GM18526 (cell line): ENCODE results near the gene LMO1.

ENCODE experiments used
- POLR2A ChIP-seq: IDR thresholded peaks from 3 replicates; pipeline ENCODE4 v1.6.1; 2011; ENCODE audit not compliant: insufficient read length; ENCODE audit errors: extremely low read depth

The LMO1 gene

DNA sequence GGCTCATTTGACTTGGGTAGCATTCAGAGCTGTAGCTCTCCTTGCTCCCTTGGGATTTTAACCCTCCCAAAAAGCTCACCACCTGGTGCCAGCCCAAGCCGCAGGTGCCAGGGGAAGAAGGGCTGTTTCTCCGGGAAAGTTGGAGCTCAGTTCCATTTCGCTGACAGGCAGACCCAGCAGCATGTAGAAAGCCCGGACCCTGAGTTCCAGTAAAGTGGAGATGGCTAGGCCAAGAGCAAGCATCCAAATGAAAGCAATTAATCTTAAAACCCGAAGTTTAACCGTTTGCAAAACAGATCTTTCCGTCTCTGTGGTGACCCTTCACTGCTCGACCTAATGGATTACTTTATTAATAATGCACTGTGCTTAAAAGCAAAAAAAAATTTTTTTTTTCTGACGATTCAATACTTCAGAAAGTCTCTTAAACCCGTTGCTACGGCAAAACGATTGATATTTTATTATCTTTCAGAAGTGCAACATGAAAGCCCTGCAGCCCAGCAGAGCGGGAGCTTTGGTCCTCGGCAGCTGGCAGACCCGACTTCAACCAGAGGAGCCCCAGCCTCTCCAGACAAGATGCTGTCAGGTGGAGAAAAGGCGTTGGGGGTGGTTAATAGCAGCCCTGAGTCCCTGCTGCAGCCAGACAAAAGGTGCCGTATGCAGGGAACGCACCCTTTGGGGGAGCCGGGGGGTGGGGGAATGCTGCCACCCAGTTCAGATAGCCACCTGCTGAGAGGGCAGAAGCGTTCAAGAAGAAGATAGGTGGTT lies 3.3 kb downstream of the LMO1 start:
- no peak for TF ChIP-seq POLR2A

- no peak for TF ChIP-seq POLR2A
Observed at GRCh38 chr11:8259306-8259959, 4.2 kb downstream of the LMO1 start.

DNA sequence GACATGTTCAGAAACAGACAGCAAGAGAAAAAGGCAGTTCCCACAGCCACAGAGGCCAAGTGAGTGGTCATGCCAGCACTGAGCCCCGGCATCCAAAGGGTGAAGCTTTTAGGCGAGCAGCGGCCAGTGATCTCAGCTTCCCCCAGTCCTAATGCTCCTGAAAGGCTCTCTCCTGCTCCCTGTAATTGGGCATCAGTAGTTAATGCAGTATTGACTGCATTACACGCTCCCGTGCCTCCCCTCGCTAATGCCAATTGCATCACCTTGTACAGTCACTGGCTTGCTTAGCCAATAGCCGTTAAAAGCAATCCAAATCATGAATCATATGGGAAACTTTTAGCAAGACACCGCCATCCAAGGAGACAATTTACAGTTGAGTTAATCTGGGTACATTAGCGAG lies 4.9 kb downstream of the LMO1 start:
- no peak for TF ChIP-seq POLR2A

- no peak for TF ChIP-seq POLR2A
Observed at GRCh38 chr11:8258289-8258688, 5.4 kb downstream of the LMO1 start.

DNA sequence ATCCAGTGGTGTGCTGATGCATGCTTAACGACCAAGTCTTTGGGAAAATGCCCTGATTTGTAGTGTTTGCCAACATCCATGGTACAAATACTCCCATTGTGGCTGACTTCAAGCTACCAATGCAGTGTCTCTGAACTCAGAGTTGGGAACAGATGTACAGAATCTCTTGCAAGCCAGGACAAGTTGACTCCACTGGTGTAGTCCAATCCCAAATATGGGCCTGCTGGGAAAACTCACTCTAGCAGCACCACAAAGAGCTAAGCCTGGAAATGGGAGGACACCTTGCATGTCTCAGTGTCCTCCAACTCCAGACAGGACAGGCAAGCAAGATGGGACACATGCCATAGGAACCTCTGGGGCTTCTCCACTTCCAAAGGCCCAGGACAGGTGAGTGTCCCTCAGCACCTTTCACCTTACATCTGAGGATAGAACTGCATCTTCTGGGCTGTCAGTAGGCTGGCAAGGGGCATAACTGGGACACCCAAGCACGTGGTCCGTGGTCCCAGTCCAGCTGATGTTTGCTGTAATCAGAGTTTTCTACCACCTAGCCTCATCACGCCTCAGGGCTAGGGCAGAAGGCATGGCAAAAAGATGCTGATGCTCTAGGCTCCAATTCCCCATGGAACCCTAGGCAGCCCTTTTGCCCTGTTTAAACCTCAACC lies 6.5 kb downstream of the LMO1 start:
- no peak for TF ChIP-seq POLR2A

- no peak for TF ChIP-seq POLR2A
Observed at GRCh38 chr11:8256271-8257002, 7.2 kb downstream of the LMO1 start.

DNA sequence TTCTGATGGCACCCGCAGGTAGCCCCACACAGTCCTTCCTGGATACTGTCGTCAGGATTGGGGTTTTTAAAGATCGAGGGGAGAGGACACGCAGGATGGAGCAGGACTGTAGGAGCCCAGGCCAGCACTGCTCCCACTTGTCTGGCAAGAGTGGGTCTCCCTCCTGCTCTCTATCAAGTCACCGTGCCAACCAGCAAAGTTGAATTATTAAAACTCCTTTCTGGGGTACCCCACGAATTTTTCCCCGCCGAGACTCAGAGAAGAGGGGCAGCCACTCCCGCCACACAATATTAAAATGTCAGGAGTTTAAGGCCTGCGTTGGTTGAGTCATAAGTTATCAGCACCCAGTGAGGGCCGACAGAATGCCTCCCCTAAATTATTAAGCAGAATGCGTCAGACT lies 10.1 kb downstream of the LMO1 start:
- TF ChIP-seq POLR2A = no peak

DNA sequence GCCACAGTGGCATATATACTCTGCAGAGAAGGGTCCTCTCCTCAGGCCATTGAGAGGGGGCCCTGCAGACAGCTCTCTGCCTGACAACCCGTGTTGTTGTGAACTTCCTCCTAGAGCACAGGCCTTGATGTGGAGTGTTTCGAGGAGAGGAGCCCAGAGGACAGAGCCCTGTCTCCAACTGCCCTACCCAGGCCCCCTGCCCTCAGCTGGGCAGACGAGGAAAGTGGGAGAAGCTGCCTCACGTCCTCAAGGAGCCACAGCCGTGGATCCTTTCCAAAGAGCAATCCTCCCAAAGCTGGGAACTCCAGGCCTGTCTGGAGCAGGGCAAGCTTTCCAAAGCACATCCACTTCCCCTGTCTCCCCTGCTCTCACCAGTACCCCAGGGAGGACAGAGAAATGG lies 10.7 kb downstream of the LMO1 start:
- no peak for TF ChIP-seq POLR2A

GRCh38 chr11:8252388-8252787 lies 11.3 kb downstream of the LMO1 start:
- no peak for TF ChIP-seq POLR2A

GRCh38 chr11:8251616-8252295 lies 11.9 kb downstream of the LMO1 start:
- no peak for TF ChIP-seq POLR2A

DNA sequence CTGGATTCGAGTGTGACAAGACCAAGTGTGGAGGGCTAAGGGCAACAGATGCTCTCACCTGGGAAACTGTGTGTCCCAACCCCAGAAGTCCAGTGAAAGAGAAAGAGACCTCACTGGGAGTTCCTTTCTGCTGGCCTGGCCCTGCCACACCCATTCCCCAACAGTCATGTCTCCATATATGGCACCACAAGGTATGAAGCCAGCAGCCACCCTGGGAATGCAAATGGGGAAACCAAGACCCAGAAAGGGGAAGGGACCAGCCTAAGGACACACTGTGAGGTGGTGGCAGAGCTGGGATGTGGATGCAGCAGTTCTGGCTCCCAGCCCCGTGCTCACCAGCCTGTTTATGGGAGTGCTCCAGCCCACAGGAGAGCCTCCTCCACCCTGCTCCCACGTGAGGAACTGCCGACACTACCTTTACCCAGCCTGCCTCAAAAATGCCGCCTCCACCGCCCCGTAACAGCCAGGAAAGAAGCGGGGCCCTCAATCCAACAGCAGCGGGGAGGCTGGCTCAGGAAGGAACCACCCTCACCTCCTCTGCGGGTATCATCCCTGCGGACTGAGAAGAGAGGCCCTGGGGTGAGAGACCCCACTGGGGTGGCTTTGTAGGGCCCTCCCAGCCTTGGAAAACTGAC lies 12.6 kb downstream of the LMO1 start:
- TF ChIP-seq POLR2A = no peak

DNA sequence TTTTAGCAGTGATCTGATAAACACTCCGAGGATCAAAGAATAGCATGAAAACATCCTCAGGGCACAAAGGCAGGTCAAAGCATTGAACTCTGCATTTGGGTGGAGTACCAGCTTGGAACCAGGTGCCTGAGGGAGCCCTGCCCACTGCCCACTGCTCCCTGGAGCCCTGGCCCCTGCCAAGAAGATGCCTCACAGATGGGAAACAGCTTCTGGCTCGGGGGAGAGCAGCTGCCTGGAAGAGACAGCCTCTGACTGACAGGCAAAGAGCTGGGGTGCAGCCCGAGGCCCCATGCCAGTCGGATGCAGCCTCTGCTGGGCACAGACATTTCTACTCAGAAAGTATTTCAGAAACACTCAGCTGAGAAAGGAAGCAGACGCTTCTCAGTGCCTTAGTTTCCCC lies 13.2 kb downstream of the LMO1 start:
- TF ChIP-seq POLR2A = no peak

GRCh38 chr11:8249482-8249881 lies 14.2 kb downstream of the LMO1 start:
- no peak for TF ChIP-seq POLR2A

- no peak for TF ChIP-seq POLR2A
Observed at GRCh38 chr11:8248786-8249185, 14.9 kb downstream of the LMO1 start.

DNA sequence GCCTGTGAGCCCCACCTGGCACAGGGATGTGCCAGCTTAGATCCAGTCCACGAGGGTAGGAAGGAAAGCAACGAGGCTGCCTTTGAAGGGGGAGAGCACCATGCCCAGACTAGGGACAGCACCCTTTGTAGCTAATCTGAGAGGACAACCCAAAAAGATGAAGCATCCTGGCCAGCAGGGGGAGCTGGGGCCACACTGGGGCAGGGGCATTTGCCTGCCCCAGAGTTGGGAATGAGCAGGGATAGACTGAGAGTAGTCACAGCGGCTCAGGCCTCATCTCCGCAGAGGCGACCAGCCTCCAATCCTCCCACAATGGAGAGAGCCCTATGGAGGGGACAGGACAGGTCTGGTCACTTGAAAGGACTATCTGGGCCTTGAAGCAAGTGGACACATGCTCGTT lies 16.4 kb downstream of the LMO1 start:
- TF ChIP-seq POLR2A = no peak

DNA sequence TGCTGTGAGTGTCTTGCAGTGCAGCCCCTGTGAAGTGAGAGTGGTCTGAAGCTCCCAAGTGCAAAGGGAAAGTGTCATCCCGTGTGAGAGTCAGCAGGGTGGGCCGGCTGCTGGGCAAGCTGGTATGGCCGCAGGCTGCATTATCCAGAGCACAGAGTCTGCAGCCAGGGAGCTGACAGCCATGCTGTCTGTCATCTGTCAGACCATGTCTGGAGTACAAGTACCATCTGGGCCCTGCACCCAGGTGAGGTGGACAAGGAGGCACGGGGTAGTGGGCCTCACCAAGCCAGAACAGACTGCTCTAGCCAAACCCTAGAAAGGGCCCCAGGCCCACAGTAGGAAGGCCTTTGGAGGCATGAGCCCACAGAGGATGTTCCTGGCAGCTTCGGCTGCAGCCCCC lies 20.2 kb downstream of the LMO1 start:
- no peak for TF ChIP-seq POLR2A
